GM21786 (cell line): ENCODE results near the gene CELA2A.
"Not testable (repeated sequence)": the region's sequence is repeated elsewhere in the genome, so short reads cannot be mapped to it uniquely, and the experiment has no call there.

Experiments
- ATAC-seq: cut with Tn5 transposase; IDR thresholded peaks from one replicate; pipeline ENCODE4 v1.9.1; 2021; ENCODE audit not compliant: unreplicated experiment

The CELA2A gene

GRCh38 chr1:15492596-15492995 lies 36.1 kb downstream of the CELA2A start:
- ATAC-seq: no peak

- ATAC-seq: no peak
These were observed 37.4 kb downstream of the CELA2A start for GRCh38 chr1:15493869-15494390.

DNA sequence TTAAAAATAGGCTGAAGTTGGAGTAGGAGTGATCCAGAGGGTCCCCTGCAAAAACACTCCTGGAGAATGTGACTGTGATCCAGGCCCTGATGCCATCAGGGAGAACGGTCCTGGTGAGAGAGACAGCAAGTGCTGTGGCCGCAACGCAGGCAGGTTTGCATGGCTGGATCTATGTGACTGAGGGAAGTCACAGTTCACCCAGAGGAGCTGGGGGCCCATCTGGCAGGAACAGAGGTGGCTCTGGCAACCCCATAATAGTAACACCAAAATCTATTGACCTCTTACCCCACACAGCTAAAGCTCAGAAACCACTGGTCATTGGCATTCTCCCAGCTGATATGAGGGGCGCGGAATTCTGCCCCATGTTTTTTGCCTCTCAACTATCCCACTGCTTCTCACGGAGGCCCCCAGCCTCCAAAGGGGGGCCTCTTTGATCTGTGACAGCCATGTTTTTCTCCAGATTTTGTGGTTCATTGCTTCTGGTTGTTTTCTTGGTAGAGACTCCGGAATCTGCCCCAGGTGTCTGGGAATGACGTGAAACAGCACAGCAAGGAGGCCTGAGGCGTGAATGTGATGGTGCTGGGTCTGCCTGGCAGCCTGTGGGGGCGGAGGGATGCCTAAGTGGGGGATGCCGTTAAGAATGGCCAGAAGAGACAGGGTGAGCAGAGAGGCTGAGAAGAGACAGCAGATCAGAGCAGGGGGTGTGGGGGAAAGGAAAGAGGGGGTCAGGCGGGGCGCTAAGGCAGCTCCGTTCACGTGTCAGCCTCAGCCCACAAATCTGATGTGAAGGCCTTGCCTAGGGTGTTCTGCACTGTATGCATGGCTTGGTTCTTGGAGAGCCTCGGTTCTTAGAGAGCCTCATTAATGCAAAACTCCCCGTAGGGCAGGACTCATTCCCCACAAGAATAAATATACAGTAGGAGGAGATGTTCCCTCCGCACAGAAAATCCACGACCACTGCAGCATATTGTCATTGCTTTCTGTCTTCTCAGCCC lies 43.9 kb downstream of the CELA2A start:
- no peak for ATAC-seq

- ATAC-seq: no peak
These were observed 44.9 kb downstream of the CELA2A start for GRCh38 chr1:15501208-15502032.

DNA sequence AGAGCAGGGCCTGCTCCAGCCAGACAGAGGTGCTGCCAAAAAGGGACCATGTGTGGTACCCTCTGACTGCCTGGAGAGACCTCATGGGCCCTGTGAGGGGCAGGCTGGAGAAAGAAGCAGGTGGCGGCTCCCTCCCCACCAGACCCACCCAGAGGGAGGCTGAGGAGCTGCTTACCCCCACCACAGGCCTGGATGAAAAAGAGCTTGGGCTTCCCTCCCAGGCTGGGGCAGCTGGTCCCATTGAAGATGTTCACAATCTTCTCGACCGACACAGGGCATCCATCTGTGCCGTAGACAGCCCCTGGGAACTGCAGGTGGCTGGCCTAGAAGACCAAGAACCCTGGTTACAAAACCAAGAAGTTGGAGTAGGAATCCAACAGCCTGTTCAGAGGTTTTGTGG lies 47.9 kb downstream of the CELA2A start:
- no peak for ATAC-seq

DNA sequence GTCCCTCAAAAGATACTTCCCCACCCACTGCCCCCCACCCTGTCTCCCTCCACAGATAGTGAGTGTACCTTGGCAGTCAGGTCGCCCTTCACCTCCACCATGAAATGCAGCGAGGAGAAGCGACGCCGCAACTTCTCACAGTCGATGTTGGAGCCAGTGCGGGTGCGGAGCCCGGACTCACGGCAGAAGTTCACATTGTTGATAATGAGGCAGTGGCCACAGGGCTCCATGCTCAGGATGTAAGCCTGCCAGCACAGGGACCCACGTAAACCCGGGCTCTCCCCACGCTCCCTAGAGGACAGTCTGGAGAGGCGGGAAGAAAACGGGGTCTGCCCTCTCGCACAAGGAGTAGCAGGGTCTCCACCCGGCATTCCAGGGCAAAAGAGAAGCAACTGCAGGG lies 50.3 kb downstream of the CELA2A start:
- ATAC-seq: no peak

GRCh38 chr1:15507278-15507677 lies 50.7 kb downstream of the CELA2A start:
- ATAC-seq: no peak

GRCh38 chr1:15508700-15509487 lies 52.4 kb downstream of the CELA2A start:
- ATAC-seq: no peak

GRCh38 chr1:15509586-15509985 lies 53.1 kb downstream of the CELA2A start:
- no peak for ATAC-seq

DNA sequence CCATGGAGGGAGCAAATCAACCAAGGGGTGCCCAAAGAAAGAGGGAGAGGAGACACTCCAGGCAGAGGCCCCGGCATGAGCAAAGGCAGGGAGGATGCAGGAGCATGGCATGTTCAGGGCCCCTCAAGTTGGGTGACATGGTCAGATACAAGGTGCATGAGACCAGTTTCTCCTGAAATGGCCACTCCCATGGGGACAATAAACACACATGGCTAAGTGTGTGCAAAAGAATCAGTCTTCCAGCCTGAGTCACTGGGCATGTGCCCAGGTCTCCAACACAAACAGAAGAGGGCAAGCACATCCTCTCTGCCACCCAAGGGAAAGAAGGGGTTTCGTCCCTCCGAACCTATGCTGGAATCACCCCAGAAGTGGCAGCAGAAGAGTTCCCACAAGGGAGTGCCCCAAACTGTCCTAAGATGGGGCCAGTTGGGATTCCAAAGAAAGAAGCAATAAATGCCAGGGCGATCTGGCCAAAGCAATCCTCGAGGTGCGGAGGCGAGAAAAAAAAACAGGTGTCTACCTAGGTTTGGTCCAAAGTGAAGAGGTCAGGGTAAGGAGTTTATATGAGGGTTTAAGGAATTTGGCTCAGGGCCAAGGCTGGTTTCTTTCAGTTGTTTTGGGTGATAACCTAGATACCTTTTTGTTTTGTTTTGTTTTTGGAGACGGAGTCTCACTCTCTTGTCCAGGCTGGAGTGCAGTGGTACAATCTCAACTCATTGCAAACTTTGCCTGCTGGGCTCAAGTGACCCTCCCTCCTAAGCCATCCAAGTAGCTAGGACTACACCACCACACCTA lies 54.3 kb downstream of the CELA2A start:
- ATAC-seq: no peak

DNA sequence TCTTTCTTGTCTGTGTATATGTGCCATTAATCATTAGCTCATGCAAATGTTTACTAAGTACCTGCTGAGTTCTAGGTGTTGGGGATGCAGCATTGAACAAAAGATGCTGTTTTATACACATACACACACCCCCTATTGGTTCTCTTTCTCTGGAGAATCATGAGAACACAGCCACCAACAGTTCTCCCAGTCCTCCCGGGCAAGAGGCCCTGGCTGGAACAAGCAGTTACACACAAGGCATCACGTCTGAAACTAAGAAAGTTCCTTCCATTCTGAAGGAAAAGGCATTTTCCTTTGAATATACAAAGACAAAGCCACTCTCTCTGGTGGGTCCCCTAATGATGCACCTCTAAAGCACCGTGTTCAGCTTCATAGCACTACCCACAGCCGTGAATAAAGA lies 56.7 kb downstream of the CELA2A start:
- no peak for ATAC-seq

- ATAC-seq: no peak
These were observed 57.4 kb downstream of the CELA2A start for GRCh38 chr1:15513919-15514318.

- not testable (repeated sequence) for ATAC-seq
These were observed 58.0 kb downstream of the CELA2A start for GRCh38 chr1:15514557-15514956.

GRCh38 chr1:15515022-15515663 lies 58.6 kb downstream of the CELA2A start:
- ATAC-seq: no peak

DNA sequence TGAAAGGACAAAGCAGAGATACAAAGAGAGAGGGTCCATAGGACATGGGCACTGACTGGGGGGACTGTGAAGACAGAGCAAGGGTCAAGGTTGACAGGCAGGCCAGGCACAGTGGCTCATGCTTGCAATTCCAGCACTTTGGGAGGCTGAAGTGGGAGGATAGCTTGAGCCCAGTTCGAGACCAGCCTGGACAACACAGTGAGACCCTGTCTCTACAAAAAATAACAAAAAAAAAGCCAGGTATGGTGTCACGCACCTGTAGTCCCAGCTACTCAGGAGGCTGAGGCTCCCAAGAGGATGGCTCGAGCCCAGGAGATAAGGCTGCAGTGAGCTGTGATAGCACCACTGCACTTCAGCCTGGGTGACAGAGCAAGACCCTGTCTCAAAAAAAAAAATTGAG lies 63.1 kb downstream of the CELA2A start:
- no peak for ATAC-seq

DNA sequence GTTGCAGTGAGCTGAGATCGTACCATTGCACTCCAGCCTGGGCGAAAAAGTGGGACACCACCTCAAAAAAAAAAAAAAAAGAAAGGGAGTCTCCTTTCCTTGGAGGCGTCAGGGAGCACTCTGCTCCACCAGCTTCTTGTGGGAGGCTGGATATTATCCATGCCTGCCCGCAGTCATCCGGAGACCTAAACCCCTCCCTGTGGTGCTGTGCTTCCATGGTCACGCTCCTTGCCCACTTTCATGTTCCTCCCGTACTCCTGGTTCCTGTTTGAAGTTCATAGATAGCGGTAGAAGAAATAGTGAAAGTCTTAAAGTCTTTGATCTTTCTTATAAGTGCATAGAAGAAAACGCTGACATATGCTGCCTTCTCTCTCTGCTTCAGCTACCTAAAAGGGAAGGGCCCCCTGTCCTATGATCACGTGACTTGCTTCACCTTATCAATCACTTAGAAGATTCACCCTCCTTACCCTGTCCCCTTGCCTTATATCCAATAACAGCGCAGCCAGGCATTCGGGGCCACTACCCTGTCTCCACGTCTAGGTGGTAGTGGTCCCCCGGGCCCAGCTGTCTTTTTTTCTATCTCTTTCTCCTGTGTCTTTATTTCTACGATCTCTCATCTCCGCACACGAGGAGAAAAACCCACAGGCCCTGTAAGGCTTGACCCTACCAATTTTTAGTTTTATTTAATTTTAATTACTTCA lies 64.8 kb downstream of the CELA2A start:
- not testable (repeated sequence) for ATAC-seq
